ENCODE measurements around the gene AKAP7.

DNA sequence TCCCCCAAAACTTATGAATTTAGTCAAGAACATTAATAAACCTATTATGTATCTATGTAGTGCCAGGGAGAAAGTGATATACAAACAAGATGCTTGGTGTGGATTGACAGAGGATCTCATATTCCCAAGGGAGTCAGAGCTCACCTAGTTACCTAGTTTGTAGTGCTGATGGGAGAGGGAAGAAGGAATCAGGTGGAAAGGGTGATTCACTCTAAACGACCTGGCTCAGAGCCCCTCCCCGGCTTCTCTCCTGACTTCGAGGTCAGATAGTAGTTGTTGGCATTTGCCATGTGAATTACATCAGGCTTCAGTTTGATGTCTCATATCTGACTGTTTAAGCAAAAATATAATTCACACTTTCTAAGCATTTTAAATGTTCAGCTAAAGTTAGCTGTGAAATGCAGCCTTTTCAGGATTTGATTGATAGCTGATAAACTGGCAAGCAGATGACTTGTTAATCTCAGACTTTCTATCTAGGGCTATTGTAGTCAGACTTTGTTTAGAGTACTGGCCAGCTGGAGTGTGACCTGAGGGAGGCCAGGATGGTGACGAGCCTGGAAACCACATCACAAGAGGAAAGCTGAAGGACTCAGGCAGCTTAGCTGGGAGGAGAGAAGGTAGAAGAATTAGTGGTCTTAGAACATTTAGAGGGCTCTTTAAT is 123.7 kb downstream of the AKAP7 start:
- TF ChIP-seq POLR2A (IDR thresholded peaks at IDR 0.05; ENCODE audit: low read length) (no peak), GATA1 (IDR thresholded peaks at IDR 0.05; ENCODE audit: low read depth, low read length) (no peak)
